NT2/D1 (cell line): ENCODE results near the gene GMNC.

Experiments used
- DNase-seq: peaks from one replicate; pipeline ENCODE4 v3.0.0-alpha.2; 2011; ENCODE audit warnings: low read depth, low spot score
- H3K27me3 ChIP-seq: 2 replicates; pipeline ENCODE4 v1.6.0; 2011; ENCODE audit warnings: mild to moderate bottlenecking; ENCODE audit not compliant: insufficient read length, insufficient read depth
- H3K36me3 ChIP-seq: 2 replicates; pipeline ENCODE4 v1.6.1; 2011; ENCODE audit warnings: mild to moderate bottlenecking, low read length, mixed read lengths; ENCODE audit not compliant: insufficient read depth, insufficient read length
- H3K4me1 ChIP-seq: 2 replicates; pipeline ENCODE4 v1.5.1; 2011; ENCODE audit not compliant: insufficient read depth, insufficient read length
- H3K4me3 ChIP-seq: 2 replicates; pipeline ENCODE4 v1.5.1; 2011; ENCODE audit warnings: low read depth; ENCODE audit not compliant: insufficient read length
- H3K9ac ChIP-seq: 2 replicates; pipeline ENCODE4 v1.6.0; 2011; ENCODE audit warnings: low read depth; ENCODE audit not compliant: insufficient read length
- H3K9me3 ChIP-seq: 2 replicates; pipeline ENCODE4 v1.5.1; 2011; ENCODE audit warnings: mild to moderate bottlenecking, low read length; ENCODE audit not compliant: insufficient read depth
- SUZ12 ChIP-seq: IDR thresholded peaks from 2 replicates; pipeline ENCODE4 v1.6.1; 2011; ENCODE audit not compliant: insufficient read length, insufficient read depth; ENCODE audit errors: extremely low read depth
- YY1 ChIP-seq: IDR thresholded peaks from 2 replicates; pipeline ENCODE4 v1.6.1; 2011; ENCODE audit not compliant: insufficient read length, insufficient read depth
- ZNF274 ChIP-seq: IDR thresholded peaks from 2 replicates; pipeline ENCODE4 v1.6.1; 2011; ENCODE audit warnings: mild to moderate bottlenecking, low read depth, low read length

GMNC gene

GRCh38 chr3:190862209-190863118 lies at the start of gene GMNC:
GMNC (minus strand) TSS chr3:190862694; CDS start chr3:190862615, 79 bp downstream.
- Histone ChIP-seq H3K9ac (peak within 1 kb of the TSS; percentile 63), H3K27me3 (peaks cover 26% of the 10 kb centered on the region)

GRCh38 chr3:190911382-190911781 lies 48.9 kb upstream of the GMNC start:
- no peaks in the 10 kb centered on the region for H3K36me3 ChIP-seq
- H3K27me3 ChIP-seq = no peaks in the 10 kb centered on the region
- H3K9ac ChIP-seq = no peak overlapping the region
- no peak for TF ChIP-seq SUZ12
- TF ChIP-seq YY1 = no peak
- no peak for TF ChIP-seq ZNF274
- H3K4me1 ChIP-seq = no peaks in the 10 kb centered on the region
- H3K9me3 ChIP-seq = peaks cover 6% of the 10 kb centered on the region; the same call in 1 of the 2 replicates
- H3K4me3 ChIP-seq = no peak overlapping the region
- DNase-seq = peak; percentile 22

More at GRCh38 chr3:190862209-190863118, at the start of gene GMNC:
- Histone ChIP-seq H3K4me3 (peak within 1 kb of the TSS; percentile 72), H3K9me3 (no peaks in the 10 kb centered on the region), H3K36me3 (no peaks in the 10 kb centered on the region), H3K4me1 (no peaks in the 10 kb centered on the region)
- TF ChIP-seq SUZ12 (no peak), ZNF274 (no peak)
- DNase-seq = peak; percentile 56

- Histone ChIP-seq H3K36me3 (no peaks in the 10 kb centered on the region), H3K27me3 (no peaks in the 10 kb centered on the region), H3K4me3 (no peak overlapping the region), H3K4me1 (no peaks in the 10 kb centered on the region), H3K9ac (no peak overlapping the region), H3K9me3 (peaks cover 21% of the 10 kb centered on the region; the same call in 1 of the 2 replicates)
- TF ChIP-seq YY1 (no peak), ZNF274 (no peak), SUZ12 (no peak)
- no peak for DNase-seq
Observed at GRCh38 chr3:190909908-190910307, 47.4 kb upstream of the GMNC start.

GRCh38 chr3:190903156-190903555 lies 40.7 kb upstream of the GMNC start:
- no peak overlapping the region for H3K4me3 ChIP-seq
- no peak for DNase-seq
- peaks cover 41% of the 10 kb centered on the region; the same call in 1 of the 2 replicates for H3K9me3 ChIP-seq
- H3K36me3 ChIP-seq = no peaks in the 10 kb centered on the region
- TF ChIP-seq YY1 (no peak), ZNF274 (no peak), SUZ12 (no peak)
- no peak overlapping the region for H3K9ac ChIP-seq
- H3K4me1 ChIP-seq = no peaks in the 10 kb centered on the region
- H3K27me3 ChIP-seq = no peaks in the 10 kb centered on the region

GRCh38 chr3:190902292-190902691 lies 39.8 kb upstream of the GMNC start:
- H3K4me1 ChIP-seq = no peaks in the 10 kb centered on the region
- no peaks in the 10 kb centered on the region for H3K36me3 ChIP-seq
- TF ChIP-seq SUZ12 (no peak), YY1 (no peak), ZNF274 (no peak)
- no peak for DNase-seq
- peaks cover 41% of the 10 kb centered on the region; the same call in 1 of the 2 replicates for H3K9me3 ChIP-seq
- no peak overlapping the region for H3K9ac ChIP-seq
- H3K4me3 ChIP-seq = no peak overlapping the region
- H3K27me3 ChIP-seq = no peaks in the 10 kb centered on the region

- Histone ChIP-seq H3K36me3 (no peaks in the 10 kb centered on the region), H3K9ac (no peak overlapping the region), H3K27me3 (no peaks in the 10 kb centered on the region), H3K4me1 (no peaks in the 10 kb centered on the region), H3K9me3 (no peaks in the 10 kb centered on the region; the same call in 1 of the 2 replicates), H3K4me3 (no peak overlapping the region)
- DNase-seq = no peak
- TF ChIP-seq ZNF274 (no peak), SUZ12 (no peak), YY1 (no peak)
Observed at GRCh38 chr3:190892395-190892902, 30.0 kb upstream of the GMNC start.

- no peaks in the 10 kb centered on the region for H3K4me1 ChIP-seq
- no peak overlapping the region for H3K4me3 ChIP-seq
- H3K9me3 ChIP-seq = no peaks in the 10 kb centered on the region
- H3K27me3 ChIP-seq = no peaks in the 10 kb centered on the region
- no peak for TF ChIP-seq SUZ12
- no peak for DNase-seq
- no peaks in the 10 kb centered on the region for H3K36me3 ChIP-seq
- no peak overlapping the region for H3K9ac ChIP-seq
Observed at GRCh38 chr3:190886945-190887344, 24.5 kb upstream of the GMNC start.
